ENCODE results near the gene DRC7.

GRCh38 chr16:57675741-57676551 lies 18.7 kb upstream of the DRC7 start:
- TF ChIP-seq CTCF (optimal IDR thresholded peaks at IDR 0.05 in 1 of 3, IDR thresholded peaks at IDR 0.05 in 1 of 3, conservative IDR thresholded peaks at IDR 0.05 in 1 of 3; ENCODE audit: extremely low read depth in 1 of 3, insufficient read depth in 2 of 3, low read length in 3 of 3) (no peak), EZH2 (IDR thresholded peaks at IDR 0.05; ENCODE audit: low read length) (no peak)

Data from keratinocyte (primary cell).